Cardiac muscle cell (in vitro differentiated cells and primary cell): ENCODE results near the gene FIG4. TPM values are rescaled to one million over a fixed set of nuclear protein-coding genes. Genes with fewer than 3 reads are reported as not detected.
"Not testable (repeated sequence)": the region's sequence is repeated elsewhere in the genome, so short reads cannot be mapped to it uniquely, and the experiment has no call there.

ENCODE experiments used
- DNase-seq, 2 donors: peaks; one replicate each; pipeline versions ENCODE4 v3.0.0 to v3.0.0-alpha.2; 2010 to 2017; ENCODE audit warnings: low read depth in 1 of 2, low spot score in 1 of 2
- H3K27ac ChIP-seq: fragments of 200-600 bp; sonication (generic); 2 replicates; pipeline ENCODE4 v1.5.1; 2016
- H3K27me3 ChIP-seq: fragments of 200-600 bp; sonication (generic); 2 replicates; pipeline ENCODE4 v1.6.0; 2016; ENCODE audit warnings: control low read depth
- H3K36me3 ChIP-seq: fragments of 200-600 bp; sonication (generic); 2 replicates; pipeline ENCODE4 v1.5.1; 2016; ENCODE audit warnings: control low read depth
- H3K4me1 ChIP-seq: fragments of 200-600 bp; sonication (generic); 2 replicates; pipeline ENCODE4 v1.8.1; 2017; ENCODE audit warnings: low read depth, mild to moderate bottlenecking, mixed run types
- H3K4me3 ChIP-seq: fragments of 200-600 bp; sonication (generic); 2 replicates; pipeline ENCODE4 v1.5.1; 2016; ENCODE audit warnings: mild to moderate bottlenecking
- H3K9me3 ChIP-seq: fragments of 200-600 bp; sonication (generic); 2 replicates; pipeline ENCODE4 v1.5.1; 2017; ENCODE audit warnings: low read depth, mild to moderate bottlenecking, control low read depth
- CTCF ChIP-seq: IDR thresholded peaks from 2 replicates; pipeline ENCODE4 v1.5.1; 2012; ENCODE audit warnings: low read depth, mild to moderate bottlenecking, low read length
- polyA plus RNA-seq: library from polyadenylated mRNA; unstranded; fragments of >200 nt; fragmentation: Nextera tagmentation; extraction: Ambion mirVana; gene quantifications from 2 replicates; pipeline ENCODE4 v1.2.1, GENCODE V29; 2016
- total RNA-seq: library from RNA; depleted of rRNA; stranded (reverse); fragments of >200 nt; gene quantifications from 2 replicates; pipeline ENCODE4 v1.2.3, GENCODE V29; 2016

Gene FIG4
- total and polyA plus RNA-seq, 2 experiments from 2014 or later, result 15.8 to 22.0 TPM

GRCh38 chr6:109678240-109678639 is 12.9 kb upstream of the FIG4 start:
- Histone ChIP-seq H3K27ac (peak overlapping the region; percentile 78), H3K4me1 (no peaks in the 10 kb centered on the region), H3K36me3 (no peaks in the 10 kb centered on the region), H3K4me3 (no peak overlapping the region), H3K9me3 (no peaks in the 10 kb centered on the region), H3K27me3 (no peaks in the 10 kb centered on the region)
- DNase-seq, result no peak
- no peak for TF ChIP-seq CTCF

- peak overlapping the region; percentile 78 for H3K27ac ChIP-seq
- H3K36me3 ChIP-seq, H3K4me3 ChIP-seq, H3K9me3 ChIP-seq, H3K4me1 ChIP-seq, H3K27me3 ChIP-seq: not testable (repeated sequence)
- DNase-seq, result peak; percentile 11 to 20
Measured at GRCh38 chr6:109678661-109679505, 12.2 kb upstream of the FIG4 start.

GRCh38 chr6:109686566-109687265 is 4.4 kb upstream of the FIG4 start:
- H3K27me3 ChIP-seq, result peaks cover 9% of the 10 kb centered on the region
- no peak overlapping the region for H3K27ac ChIP-seq
- no peak for TF ChIP-seq CTCF
- no peaks in the 10 kb centered on the region for H3K9me3 ChIP-seq
- DNase-seq, result no peak
- H3K4me1 ChIP-seq, result peaks cover 2% of the 10 kb centered on the region
- no peaks in the 10 kb centered on the region for H3K36me3 ChIP-seq
- no peak overlapping the region for H3K4me3 ChIP-seq

- no peaks in the 10 kb centered on the region for H3K9me3 ChIP-seq
- H3K27ac ChIP-seq, result no peak overlapping the region
- H3K4me3 ChIP-seq, result no peak overlapping the region
- no peak for TF ChIP-seq CTCF
- H3K36me3 ChIP-seq, result no peaks in the 10 kb centered on the region
- H3K27me3 ChIP-seq, result peaks cover 9% of the 10 kb centered on the region
- DNase-seq, result peak in 1 of 2 donors; percentile 93
- H3K4me1 ChIP-seq, result peaks cover 3% of the 10 kb centered on the region
Measured at GRCh38 chr6:109687271-109687761, 3.8 kb upstream of the FIG4 start.

- DNase-seq, result peak in 1 of 2 donors; percentile 74
- Histone ChIP-seq H3K27ac (peak overlapping the region; percentile 95), H3K9me3 (no peaks in the 10 kb centered on the region), H3K4me3 (peak overlapping the region; percentile 82), H3K36me3 (no peaks in the 10 kb centered on the region), H3K27me3 (peaks cover 9% of the 10 kb centered on the region), H3K4me1 (peaks cover 3% of the 10 kb centered on the region)
- TF ChIP-seq CTCF, result no peak
Measured at GRCh38 chr6:109690373-109690736, 741 bp upstream of the FIG4 start.

- Histone ChIP-seq H3K27me3 (peaks cover 9% of the 10 kb centered on the region), H3K4me1 (peaks cover 3% of the 10 kb centered on the region), H3K36me3 (no peaks in the 10 kb centered on the region), H3K27ac (no peak overlapping the region), H3K4me3 (no peak overlapping the region), H3K9me3 (no peaks in the 10 kb centered on the region)
- DNase-seq, result no peak
- no peak for TF ChIP-seq CTCF
Measured at GRCh38 chr6:109693111-109693510, 2.0 kb downstream of the FIG4 start.
